ACHN (cell line): Measurements from ENCODE around the gene PGBD5.

ENCODE experiments used
- DNase-seq: peaks from one replicate; pipeline ENCODE4 v3.0.0-alpha.2; 2015
- in situ Hi-C: cut with HindIII; loops from 2 replicates; pipeline ENCODE4 v1.10.0; 2017; ENCODE audit warnings: low sequenced_read_pairs, low pct_ligation_motif_present, low pct_unique_long_range_greater_than_20kb

Gene PGBD5

DNA sequence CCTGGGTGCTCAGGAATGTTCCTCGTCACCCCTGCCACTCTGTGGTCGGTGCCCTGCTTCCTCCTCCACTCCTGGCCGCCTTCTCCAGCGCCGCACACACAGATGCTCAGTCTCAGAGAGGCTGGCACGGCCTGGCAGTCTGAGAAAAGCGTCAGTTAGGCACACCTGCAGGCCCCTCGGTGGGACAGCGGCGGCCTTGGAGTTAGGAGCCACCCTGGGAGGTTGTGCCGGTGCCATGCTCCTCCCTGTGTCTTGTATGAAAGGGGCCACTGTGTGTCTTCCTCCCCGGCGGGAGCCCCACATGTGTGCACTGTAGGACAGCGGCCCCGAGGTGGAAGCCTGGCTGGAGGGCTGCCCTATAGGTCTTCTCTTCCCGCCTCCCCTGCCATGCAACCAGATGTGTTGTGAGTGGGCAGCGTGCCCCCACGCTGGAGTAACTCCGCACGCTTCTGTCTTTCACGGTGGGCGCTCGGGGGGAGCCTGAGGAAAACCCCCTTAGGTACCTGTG, 145.2 kb downstream of the PGBD5 start:
- in situ Hi-C loops: no loop called here
- DNase-seq: no peak

- in situ Hi-C loops: no loop called here
- no peak for DNase-seq
Measured at GRCh38 chr1:230280054-230280795, 145.9 kb downstream of the PGBD5 start.

DNA sequence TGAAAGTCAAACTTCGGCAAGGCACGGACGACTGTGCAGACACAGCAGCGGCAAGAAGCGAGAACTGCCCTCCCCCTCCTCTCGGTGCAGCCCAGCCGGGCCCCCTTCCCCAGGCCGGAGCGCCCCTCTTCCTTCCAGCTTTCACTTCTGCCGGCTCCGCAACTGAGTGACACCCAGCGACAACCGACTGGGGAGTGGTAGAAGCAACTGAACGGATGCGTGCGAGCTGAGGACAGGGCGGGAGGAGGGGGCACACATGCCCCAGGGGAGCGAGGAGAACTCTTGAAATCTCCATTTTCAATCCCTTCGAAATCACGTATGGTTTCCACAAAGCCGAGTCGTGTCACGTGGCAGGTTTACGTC, 146.6 kb downstream of the PGBD5 start:
- in situ Hi-C loops: no loop called here
- DNase-seq: no peak

- DNase-seq: no peak
- in situ Hi-C loops: no loop called here
Measured at GRCh38 chr1:230278871-230279582, 147.1 kb downstream of the PGBD5 start.

DNA sequence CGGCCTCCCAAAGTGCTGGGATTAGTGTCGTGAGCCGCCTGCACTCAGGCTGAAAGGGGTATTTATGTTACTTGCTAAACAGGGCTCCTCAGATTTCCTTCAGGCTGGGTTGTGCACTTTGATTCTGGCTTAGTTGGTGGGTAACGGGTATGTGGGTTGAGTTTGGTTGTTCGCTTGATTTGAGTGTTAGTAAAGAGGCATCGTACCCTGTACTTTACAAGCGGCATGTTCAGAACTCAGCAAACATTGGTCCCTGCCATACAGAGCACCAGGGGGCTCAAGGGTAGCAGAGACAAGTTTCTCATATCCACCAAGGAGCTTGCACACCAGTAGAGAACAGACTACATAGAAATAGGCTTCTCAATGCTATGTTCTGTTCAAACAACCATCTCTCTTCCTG, 147.8 kb downstream of the PGBD5 start:
- no peak for DNase-seq
- in situ Hi-C loops: no loop called here

DNA sequence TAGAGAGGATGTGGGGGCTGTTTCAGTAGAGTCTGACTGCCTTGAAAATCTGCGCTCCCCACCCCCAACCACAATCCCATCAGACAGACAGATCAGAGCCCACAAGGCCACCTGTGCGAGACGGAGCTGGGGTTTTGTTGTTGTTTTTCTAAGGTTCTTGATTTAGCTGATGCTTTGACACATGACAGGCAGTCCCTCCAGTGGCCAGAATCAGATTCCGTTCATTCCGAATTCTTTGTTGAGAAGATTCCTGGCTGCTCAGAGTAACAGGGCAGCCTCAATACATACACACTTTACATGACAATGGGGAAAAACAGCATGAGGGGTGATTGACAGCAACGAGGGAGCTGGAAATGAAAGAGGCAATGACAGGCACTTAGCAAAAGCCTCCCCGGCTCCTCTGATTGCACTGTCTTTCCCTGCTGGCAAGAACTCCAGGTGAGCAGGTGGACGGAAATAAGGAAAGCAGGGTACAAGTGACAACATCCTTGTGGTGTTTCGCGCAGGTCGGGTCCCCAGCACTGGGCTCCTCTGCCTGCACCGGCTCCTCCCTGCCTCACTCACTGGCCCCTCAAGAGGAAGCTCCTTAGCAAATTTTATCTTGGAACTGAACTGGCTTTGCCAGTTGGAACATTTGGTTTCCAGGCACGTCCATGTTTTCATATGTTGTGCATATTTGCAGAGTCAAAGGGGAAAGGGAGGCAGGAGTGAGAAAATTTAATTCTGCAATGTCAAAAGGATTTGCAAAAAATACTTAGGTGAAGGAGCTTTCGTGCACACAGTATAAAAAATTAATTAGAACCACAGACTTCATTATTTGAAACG, 148.7 kb downstream of the PGBD5 start:
- DNase-seq: no peak
- in situ Hi-C loops: no loop called here

DNA sequence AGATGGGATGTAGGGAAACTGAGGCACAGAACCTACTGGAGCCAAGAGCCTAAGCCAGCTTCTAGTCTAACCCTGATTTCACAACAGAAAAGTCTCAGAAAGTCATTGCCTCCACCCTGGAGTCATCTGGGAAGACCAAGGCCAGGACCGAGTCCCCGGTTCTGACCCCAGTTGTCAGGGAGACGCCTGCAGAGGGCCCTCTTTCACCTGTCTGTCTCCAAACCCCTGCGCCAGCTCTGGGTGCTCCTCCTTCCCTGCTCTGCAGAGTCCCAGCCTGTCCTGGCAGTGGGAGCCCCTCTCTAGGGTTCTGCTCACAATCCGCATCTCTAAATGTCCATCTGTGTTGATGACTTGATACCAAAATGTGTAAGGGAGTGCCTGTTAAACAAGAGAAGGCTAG, 149.7 kb downstream of the PGBD5 start:
- DNase-seq: no peak

DNA sequence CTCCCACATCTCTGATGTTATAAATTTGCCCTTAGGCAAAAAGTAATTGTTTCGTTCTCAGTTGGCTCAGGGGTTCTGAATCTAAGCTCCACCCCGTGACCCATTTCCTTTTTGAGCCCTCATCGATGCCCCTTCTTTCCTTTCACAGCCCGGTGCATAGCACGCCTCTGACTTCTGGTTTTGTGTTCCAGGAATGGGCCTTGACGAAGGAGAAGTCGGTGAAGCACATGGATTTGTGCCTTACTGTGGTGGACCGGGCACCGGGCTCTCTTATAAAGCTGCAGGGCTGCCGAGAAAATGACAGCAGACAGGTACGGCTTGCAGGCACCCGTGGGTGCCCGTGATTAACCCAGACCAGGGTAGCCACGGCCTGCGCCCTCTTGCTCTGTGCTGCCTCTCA, 151.9 kb downstream of the PGBD5 start:
- no peak for DNase-seq
- in situ Hi-C loops: no loop called here

More for the DNA sequence above, 149.7 kb downstream of the PGBD5 start:
- in situ Hi-C loops: no loop called here

DNA sequence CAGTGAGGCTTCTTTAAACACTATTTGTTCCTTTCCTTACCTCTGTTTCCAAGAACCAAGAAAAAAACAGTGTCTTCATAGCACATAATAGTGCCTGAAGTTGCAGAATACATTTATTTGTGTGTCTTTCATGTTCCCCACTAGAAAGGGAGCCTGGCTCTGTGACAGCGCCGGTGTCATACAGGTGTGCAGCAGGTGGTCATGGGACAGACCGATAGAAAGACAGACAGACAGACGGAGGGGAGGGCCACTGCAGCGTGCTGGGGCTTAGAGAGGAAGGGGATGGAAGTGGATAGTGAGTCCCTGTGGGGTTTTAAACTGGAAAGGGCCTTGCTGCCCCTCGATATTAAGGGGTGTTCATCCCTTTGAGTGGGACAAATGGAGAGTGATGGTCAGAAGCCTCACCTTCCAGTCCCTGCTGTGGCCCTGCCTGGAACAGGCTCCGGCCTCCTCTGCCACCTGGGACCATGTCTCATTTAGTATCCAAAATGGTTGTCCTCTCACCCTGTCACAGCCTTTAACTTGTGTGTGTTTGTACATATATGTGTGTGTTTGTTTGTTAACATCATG, 152.9 kb downstream of the PGBD5 start:
- in situ Hi-C loops: no loop called here
- DNase-seq: no peak

- in situ Hi-C loops: no loop called here
- DNase-seq: no peak
Measured at GRCh38 chr1:230272557-230272956, 153.6 kb downstream of the PGBD5 start.

GRCh38 chr1:230271300-230272035, 154.7 kb downstream of the PGBD5 start:
- DNase-seq: no peak
- in situ Hi-C loops: no loop called here

GRCh38 chr1:230270559-230271281, 155.4 kb downstream of the PGBD5 start:
- in situ Hi-C loops: no loop called here

GRCh38 chr1:230270185-230270558, 156.0 kb downstream of the PGBD5 start:
- in situ Hi-C loops: no loop called here
- no peak for DNase-seq

More at GRCh38 chr1:230270559-230271281, 155.4 kb downstream of the PGBD5 start:
- no peak for DNase-seq

- peak; percentile 78 for DNase-seq
- in situ Hi-C loops: no loop called here
Measured at GRCh38 chr1:230268371-230269170, 157.6 kb downstream of the PGBD5 start.

DNA sequence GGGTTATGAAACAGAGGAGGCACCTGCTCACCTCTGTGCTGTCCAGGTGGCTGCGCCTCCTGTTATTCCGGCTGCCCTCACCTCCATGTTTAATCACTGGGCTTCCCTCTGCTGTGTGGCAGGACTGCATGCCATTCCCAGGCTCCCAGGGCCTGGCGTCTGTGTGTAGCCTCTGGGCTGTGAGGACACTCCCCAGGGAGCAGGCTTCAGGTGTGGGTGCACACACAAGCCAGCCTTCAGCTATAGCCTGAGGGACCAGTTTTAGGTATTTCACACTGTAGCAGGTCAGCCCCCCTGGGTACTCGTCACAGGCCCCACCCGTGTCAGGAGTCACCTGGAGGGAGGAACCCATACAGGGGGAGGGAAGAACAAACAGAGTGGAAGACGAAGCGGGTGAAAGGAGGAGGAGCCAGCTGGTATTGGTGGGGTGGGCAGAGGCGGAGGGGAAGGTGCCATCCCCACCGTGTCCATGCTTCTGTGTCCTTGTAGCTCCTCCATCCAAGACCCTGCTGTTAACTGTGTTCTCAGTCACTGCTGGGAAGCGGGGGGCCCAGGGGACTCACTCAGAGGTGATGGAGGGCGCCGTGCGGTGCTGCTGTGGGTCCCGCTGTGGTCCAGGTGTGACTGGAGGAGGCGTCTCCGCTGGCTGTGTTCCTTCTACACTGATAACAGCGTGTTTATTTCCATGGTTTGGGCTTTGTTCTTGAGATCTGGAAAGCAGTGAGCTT, 158.6 kb downstream of the PGBD5 start:
- in situ Hi-C loops: no loop called here
- no peak for DNase-seq

GRCh38 chr1:230266456-230266855, 159.7 kb downstream of the PGBD5 start:
- in situ Hi-C loops: no loop called here
- DNase-seq: no peak
